AG09319 (cell line): ENCODE measurements around the gene GOSR1.
"Not testable (repeated sequence)": the region's sequence is repeated elsewhere in the genome, so short reads cannot be mapped to it uniquely, and the experiment has no call there.

Experiments
- DNase-seq: peaks from one replicate; pipeline ENCODE4 v3.0.0-alpha.2; 2010; ENCODE audit warnings: low read depth; ENCODE audit errors: extremely low read depth
- TF ChIP-seq, protein P1 (sequence below): IDR thresholded peaks from 2 replicates; pipeline ENCODE4 v1.5.1; 2011; ENCODE audit warnings: low read depth, mild to moderate bottlenecking, inconsistent platforms, low read length, moderate library complexity

The GOSR1 gene

DNA sequence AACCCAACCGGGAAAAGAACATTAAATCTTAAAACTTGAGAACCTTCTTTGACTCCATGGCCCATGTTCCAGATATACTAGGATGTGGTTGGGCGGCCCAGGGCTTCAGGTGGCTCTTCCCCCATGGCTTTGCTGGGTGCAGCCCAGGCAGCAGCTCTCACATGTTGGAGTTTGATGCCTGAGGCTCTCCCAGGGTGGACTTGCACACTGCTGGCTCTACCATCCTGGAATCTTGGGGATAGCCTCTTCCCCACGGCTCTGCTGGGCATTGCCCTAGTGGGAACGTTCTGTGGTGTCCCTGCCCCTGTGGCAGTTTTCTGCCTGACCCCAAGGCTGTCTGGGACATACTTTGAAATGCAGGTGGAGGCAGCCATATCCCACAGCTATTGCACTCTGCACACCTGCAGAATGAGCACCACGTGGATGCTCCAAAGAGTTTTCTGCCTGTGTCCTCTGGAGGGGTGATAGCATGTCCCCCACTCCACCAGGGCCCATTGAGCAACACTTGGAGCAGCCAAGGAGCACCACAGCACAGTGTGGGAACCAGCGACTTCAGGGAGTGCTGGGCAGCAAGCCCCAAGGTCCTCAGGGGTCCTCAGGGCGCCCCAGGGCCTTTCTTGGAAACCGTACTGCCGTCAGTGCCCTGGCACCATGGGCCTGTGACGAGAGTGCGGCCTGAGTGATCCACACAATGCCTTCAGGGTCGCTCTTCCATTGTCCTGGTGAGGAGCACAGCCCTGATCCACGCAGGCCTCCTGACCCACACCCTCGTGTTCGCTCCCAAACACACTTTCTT lies 70.8 kb downstream of the GOSR1 start:
- TF ChIP-seq, protein P1, sequence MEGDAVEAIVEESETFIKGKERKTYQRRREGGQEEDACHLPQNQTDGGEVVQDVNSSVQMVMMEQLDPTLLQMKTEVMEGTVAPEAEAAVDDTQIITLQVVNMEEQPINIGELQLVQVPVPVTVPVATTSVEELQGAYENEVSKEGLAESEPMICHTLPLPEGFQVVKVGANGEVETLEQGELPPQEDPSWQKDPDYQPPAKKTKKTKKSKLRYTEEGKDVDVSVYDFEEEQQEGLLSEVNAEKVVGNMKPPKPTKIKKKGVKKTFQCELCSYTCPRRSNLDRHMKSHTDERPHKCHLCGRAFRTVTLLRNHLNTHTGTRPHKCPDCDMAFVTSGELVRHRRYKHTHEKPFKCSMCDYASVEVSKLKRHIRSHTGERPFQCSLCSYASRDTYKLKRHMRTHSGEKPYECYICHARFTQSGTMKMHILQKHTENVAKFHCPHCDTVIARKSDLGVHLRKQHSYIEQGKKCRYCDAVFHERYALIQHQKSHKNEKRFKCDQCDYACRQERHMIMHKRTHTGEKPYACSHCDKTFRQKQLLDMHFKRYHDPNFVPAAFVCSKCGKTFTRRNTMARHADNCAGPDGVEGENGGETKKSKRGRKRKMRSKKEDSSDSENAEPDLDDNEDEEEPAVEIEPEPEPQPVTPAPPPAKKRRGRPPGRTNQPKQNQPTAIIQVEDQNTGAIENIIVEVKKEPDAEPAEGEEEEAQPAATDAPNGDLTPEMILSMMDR = no peak

DNA sequence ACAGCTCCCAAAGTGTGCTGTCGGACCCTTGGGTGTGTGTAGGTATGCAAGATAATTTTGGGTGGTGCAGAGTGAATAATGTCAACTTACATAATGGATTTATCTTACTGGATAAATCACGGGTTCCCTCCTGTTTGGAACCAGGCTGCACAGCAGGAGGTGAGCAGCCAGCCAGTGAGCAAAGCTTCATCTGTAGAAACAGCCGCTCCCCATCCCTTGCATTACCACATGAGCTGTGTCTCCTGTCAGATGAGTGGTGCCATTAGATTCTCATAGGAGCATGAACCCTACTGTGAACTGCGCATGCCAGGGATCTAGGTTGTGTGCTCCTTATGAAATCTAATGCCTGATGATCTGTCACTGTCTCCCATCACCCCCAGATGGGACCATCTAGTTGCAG lies 72.0 kb downstream of the GOSR1 start:
- DNase-seq = not testable (repeated sequence)

More for the DNA sequence above, 70.8 kb downstream of the GOSR1 start:
- DNase-seq = no peak

DNA sequence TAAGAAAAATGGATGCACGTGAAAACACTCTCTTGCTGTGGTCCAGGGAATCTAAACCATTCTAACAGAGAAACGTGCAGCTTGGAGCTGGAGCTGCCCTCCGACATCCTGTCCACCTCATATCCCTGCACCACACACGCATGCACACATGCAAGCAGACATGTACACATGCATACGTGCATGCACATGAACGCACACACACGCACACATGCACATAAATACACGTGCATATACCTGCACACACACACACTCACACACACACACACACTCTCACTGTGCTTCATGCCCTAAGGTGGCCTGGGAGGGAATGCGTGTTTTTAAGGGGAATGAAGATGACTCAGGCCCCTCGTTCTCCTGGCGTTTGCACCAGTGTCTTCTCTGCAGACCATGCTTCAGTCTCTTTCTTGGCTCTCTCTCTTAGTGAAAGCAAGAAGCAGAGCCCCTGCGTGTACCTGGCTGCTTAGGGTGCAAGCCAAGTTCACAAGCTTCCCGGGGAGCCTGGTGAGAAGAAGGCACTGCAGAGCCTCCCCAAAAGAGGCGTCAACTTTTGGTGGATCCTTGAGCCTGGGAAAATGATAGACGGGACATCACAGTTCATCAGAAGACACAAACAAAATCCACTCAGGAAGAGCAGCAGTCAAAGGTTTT lies 72.8 kb downstream of the GOSR1 start:
- TF ChIP-seq, protein P1 = no peak
- no peak for DNase-seq

DNA sequence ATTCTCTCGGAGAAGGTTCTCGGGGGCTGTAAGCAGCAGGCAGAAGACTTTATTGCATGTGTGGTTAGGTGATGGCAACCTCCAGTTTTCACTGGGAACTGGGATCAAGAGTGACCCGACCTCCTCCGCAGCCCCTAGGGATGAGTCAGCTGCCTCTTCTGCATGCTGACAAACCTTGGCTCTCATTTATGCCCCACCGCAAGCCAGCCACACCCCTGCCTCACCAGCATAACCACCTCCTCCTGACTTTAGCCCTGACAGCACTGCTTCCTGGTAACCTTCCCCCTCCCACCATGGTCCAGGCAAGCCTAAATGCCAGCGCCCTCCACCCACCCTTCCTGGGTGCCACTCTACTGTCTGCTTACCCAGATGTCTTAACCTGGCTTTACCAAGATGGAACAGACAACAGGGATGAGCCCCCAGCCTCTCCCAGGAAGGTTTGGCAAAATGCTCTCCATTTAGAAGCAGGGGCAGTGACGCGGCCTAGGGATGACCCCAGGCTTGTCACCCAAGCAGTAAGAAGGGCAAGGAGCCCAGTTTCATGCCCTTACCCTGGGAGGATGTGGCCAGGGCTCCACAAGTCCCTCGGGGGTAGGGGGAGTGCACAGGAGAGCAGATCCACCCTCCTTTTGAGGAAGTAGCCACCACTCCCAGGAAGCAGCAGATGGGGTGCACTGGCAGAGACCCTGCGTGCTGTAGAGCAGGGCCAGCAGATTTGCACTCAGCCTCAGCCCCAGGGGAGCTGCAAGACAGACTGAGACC lies 73.5 kb downstream of the GOSR1 start:
- TF ChIP-seq, protein P1 = no peak
- DNase-seq = no peak

DNA sequence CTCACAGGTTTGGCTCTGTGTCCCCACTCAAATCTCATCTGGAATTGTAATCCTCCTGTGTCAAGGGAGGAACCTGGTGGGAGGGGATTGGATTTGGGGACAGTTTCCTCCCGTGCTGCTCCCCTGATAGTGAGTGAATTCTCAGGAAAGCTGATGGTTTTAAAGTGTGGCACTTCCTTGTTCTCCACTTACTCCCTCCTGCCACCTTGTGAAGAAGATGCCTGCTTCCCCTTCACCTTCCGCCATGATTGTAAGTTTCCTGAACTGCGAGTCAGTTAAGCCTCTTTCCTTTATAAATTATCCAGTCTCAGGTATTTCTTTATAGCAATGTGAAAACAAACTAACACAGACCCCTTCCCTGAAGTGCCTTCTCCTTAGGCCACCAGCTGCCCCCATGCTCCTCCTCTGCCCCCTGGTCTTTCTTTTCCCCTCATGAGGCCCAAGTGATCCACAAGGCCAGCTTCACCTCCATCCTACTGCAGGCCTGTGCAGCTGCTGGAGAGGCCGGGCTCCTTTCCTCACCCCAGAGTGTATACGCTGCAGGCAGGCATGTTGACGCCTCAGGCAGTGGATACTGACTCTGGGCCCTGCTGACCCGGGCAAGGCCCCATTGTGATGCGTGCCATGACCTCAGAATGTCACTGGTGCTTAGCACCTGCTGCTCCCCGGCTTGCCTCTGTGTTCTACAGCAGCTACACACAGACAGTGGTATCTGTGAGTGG lies 74.2 kb downstream of the GOSR1 start:
- DNase-seq = not testable (repeated sequence)

DNA sequence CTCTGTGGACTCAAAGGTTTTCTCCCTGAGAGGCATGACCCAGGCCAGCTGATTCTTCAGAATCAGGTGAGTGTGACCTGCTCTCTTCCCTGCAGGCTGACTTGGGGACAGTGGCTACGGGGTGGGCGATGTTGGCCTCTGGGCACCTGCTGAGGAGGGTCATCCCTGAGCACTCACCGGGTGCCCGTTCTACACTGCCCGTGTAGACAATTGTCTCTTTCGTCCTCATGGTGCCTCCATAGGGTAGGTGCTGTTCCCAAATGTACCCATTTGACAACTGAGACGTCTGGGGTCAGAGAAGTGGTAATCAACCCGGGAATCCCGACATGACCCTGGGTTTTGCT lies 74.8 kb downstream of the GOSR1 start:
- TF ChIP-seq, protein P1 = no peak
- DNase-seq = no peak

DNA sequence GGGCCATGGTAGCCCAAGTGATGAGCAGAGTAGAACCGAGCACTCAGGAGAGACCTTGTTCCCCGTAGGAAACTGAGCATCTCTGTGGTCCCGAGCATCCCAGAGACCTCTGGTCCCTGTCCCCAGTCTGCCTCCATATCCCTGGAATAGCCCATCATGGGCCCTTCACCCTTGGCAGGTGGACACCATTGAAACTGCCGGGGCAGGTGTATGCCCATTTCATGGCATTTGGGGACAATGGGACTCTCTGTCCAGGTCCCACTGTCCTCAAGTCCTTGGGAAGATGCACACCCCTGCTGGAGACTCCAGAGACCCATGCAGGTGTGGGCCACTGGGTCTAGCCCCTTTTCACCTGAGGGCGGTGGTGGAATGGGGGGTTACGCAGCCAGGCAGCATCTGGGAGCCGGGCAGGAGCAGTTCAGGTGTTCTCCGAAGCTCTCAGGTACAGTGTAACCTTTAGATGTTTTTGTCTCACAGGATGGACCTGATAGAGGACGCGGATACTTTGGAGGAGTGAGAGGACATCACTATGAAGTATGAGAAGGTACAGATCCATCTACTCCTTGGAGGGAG lies 75.9 kb downstream of the GOSR1 start:
- no peak for DNase-seq
- TF ChIP-seq, protein P1 = no peak

DNA sequence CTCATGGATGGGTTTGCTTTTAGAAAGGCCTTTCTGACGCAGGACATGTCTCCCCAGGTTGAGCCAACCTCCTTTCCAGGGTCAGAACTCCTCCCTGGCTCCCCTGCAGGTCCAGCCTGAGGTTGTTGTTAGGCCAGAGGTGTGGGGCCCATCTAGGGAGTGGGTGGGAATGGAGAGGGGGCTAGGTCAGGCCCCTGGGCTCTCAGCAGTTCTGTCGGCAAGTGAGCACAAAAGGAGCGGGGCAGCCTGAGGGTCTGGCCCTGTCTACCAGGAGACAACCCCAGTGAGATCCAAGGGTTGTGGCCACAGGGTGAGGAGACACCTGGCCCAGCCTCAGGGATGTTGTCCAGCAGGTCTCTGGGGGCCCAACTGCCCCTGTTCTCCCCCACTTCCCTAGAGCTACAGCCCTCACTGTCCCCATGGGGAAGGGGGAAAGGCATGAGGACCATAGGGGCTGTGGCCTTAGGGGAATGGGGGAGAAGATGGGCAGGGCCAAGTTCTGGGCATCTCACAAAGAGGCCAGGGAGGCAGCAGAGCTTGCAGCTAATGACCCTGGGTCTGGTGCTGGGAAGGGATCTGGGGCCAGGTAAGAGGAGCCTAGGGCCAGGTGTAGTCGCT lies 76.7 kb downstream of the GOSR1 start:
- not testable (repeated sequence) for DNase-seq
